ENCODE data around the gene SOAT2.
A peak's percentile ranks its signal among the peaks of the same experiment; 100 is the strongest.
"Not testable (repeated sequence)": the region's sequence is repeated elsewhere in the genome, so short reads cannot be mapped to it uniquely, and the experiment has no call there.

Gene SOAT2

DNA sequence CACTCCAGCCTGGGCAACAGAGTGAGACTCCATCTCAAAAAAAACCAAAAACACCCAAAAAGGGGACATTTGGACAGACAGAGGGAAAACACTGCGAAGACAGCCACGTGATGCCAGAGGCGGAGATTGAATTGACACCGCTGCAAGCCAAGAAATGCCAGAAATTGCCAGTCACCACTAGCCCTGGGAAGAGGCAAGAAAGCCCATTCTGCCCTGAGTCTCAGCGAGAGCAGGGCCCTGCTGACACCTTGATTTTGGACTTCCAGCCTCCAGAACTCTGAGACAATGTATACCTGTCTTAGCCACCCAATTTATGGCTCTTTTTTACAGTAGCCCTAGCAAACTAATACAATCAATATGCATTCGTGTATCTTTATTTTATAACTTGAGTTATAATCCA, 13.2 kb upstream of the SOAT2 start:
- no peak for DNase-seq

DNA sequence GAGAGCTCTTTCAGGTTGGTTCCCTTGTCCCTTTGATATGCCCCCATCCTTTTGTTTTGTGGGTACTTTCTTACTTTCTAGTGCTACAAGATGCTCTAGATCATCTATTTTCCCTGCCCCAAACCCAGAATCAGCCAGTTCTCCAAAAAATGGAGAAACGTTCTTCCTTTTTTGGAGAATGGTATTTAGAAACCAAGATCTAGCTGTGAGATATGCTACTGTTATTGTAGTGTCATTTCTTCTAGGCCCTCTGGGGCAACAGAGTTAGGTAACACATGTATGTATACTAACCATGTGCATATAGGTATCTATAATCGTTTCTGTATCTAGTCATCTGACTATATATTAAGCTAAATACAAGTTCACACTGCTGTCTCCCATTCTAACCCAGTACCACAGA, 12.7 kb upstream of the SOAT2 start:
- DNase-seq = peak; percentile 28

DNA sequence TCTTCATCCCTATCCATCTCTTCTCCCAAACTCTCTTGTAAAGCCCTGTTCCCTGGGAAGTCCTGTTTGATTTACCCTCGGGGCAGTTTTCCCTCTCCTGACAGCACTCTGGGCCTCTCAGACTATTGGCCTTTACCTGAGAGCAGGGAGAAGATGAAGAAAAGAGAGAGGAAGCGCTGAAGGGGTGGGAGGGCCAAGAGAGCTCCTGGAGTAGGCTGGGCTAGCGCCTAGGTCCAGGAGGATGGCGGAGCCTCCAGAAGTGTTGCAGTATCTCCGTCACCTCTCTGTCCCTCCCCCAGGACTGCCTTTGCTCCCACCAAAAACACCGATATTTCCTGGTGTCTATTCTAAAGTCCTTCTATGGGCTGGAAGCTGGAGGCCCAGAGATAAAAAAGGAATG, 11.5 kb upstream of the SOAT2 start:
- no peak for DNase-seq

DNA sequence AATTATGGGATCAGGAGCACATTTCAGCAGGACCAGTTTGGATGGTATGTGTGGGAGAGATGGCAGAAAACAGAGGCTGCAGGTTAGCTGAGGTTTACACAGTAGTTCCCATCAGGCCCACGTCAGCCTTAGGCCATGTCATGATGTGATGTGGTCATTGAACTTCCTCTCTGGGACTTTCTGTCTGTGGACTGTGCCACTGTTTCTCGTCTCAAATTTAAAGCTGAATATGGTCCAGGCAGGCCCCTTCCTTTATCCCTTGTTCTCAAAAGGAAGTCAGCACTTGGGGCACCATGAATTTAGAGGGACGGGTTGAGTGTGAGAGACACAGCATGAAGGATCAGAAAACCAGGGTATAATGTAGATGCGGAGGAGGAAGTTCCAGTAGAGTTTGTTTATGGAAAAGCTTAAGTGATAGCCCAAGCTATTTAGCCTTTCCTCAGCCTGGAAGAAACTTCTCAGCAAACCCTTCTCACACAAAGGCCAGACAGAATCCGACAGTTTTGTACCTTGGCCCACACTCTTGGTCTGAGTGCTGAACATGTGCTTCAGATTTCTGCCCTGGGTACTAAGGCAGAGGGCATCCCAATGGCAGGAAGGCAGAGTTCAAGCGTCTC, 9.4 kb upstream of the SOAT2 start:
- peak; percentile 40 for DNase-seq

DNA sequence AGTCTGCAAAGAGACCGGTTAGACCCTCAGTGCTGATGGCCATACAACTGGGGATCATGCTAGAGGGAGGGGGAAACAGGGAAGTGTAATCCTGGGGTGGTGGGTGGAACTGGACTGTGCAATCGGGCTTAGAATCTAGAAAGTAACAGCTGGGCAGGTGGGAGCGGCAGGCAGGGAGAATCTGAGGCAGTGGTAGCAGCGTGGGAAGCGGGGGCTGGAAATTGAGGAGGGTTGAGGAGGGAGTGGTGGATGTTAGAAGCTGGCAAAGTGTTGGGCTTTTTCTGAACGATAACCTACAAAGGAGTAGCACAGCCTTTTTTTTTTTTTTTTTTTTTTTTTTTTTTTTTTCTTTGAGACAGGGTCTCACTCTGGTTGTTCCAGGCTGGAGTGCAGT, 8.9 kb upstream of the SOAT2 start:
- DNase-seq = no peak

DNA sequence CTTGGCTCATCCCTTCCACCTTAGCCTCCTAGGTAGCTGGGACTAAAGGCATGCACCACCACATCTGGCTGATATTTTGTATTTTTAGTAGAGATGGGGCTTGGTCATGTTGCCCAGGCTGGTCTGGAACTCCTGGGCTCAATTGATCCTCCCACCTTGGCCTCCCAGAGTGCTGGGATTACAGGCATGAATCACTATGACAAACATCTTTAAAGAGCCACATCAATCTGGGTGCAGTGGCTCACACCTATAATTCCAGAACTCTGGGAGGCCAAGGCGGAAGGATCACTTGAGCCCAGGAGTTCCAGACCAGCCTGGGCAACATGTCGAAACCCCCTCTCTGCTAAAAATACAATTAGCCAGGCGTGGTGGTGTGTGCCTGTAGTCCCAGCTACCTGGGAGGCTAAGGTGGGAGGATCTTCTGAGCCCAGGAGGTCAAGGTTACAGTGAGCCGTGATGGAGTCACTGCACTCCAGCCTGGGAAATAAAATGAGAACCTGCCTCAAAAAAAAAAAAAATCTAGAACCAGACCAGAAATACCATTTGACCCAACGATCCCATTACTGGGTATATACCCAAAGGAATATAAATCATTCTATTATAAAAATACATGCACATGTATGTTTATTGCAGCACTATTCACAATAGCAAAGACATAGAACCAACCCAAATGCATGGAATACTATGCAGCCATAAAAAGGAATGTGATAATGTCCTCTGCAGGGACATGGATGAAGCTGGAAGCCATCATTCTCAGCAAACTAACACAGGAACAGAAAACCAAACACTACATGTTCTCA, 8.3 kb upstream of the SOAT2 start:
- not testable (repeated sequence) for DNase-seq

DNA sequence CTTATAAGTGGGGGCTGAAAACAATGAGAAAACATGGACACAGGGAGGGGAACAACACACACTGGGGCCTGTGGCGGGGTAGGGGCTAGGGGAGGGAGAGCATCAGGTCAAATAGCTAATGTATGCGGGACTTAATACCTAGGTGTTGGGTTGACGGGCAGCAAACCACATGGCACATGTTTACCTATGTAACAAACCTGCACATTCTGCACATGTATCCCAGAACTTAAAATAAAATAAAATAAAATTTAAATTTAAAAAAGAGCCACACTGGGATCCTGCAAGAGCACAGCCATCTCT, 7.7 kb upstream of the SOAT2 start:
- DNase-seq = not testable (repeated sequence)

DNA sequence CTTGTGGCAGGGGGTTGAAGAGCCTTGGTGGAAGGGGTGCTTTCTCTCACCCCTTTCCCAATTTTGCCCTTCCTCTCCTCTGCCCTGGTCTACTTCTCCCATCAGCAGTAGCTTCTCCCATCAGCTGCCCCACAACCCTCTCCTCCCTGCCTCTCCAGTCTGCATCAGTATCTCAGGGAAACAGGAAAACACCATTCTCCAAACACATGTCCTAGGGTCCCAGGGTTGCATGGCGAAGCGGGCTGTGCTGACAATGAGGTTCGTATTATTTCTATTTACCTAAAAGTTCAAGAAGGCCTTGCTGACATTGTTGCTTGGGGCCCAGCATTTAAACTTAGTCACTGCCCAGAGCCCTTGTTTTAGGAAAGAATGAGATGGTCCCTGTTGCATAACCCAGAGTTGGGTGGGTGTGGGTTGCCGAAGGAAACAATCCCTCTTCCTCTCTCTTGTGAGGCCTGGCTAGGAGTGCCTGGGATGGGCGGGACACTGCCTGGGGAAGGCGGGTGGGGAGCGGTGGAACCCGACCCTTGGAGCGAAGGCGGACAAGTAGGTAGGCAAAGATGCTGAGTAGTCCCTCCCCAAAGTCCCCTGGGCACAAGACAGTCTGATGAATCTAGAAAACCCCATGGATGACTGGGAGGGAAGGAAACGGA, 7.1 kb upstream of the SOAT2 start:
- no peak for DNase-seq

DNA sequence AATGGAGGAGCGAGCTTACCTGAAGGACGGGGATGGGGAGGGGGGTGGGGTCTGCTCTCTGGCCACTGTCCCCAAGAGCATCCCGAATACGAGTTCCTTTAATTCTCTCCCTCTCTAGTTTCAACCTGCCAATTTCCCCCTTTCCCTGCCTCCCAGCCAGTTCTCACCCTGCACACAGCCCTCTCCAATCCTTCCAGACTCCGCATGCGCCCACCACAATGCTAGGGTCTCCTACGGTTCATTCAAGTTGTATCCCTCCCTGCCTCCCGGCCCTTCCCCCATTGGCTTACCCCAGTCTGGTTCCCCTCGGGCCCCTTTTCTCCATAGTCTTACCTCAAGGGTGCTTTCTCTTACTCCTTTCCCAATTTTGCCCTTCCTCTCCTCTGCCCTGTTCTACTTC, 6.5 kb upstream of the SOAT2 start:
- no peak for DNase-seq

DNA sequence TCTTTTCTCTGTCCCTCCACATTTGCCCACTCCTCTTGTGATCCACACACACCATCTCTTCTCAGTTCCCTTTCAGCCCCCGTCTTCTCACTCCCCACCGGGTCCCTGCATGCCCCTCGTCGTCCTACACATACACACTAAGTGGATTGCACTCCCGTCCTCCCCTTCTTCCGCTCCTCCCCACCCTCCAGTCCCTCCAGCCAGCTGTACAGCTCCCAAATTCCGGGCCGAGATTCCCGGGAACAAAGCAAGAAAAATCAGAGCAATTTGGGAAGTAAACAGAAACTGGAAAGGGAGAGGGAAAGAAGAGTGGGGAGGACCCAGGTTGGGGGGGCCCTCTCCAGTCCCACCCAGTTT, 6.1 kb upstream of the SOAT2 start:
- no peak for DNase-seq

DNA sequence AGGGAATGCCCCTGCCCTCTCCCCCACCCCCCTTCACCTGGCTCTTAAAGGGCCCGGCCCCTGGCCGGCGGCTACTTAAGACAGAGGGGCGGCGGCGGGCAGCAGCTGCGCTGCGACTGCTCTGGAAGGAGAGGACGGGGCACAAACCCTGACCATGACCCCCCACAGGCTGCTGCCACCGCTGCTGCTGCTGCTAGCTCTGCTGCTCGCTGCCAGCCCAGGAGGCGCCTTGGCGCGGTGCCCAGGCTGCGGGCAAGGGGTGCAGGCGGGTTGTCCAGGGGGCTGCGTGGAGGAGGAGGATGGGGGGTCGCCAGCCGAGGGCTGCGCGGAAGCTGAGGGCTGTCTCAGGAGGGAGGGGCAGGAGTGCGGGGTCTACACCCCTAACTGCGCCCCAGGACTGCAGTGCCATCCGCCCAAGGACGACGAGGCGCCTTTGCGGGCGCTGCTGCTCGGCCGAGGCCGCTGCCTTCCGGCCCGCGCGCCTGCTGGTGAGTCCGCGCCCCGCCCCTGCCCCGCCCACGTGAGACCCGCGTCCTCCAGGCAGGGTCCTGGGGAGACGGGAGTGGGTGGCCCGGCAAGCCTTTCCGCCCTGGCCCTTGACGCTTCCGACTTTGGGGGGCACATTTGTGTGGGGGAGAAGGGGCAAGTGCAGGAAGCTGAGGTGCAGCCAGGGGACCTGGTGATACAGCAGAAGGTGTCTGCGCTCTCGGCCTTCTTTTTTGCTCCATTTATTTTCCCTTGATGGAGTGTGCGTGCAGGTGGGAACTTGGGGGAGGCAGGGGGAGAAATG, 5.5 kb upstream of the SOAT2 start, which contains the start of gene IGFBP6:
TSS of gene IGFBP6 (plus strand) at position 104 of the 790 bp plus-strand sequence. CDS start at position 155, 51 bp downstream.
- DNase-seq = peak; percentile 79

DNA sequence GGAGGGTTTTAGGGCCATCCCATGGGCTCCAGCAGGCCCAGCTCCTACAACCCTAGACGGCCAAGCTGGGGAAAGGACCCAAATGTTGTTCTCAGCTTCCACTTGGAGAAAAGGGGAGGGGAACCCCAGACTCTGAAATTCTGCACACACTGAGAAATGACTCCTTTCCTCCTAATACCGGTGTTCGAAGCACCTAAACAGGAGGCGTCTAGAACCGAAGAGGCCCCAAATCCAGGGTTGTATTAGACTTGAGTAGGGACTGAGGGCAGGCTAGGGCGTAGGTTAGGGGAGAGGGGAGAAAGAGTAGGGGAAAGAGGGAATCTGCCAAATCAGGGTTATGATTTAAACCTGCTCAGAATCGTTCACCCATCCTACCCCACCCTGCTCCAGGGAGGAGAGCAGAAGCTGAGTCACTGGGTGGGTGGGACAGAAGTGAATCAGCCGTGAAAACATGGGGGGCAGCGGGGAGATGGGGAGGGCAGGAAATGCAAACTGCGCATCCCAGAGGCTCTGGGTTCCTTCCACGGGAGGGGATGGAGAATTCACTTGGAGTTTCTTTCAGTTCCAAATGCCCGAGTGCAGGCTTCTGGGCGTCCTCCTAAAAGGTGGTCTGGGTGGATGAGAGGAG, 4.8 kb upstream of the SOAT2 start:
- no peak for DNase-seq

DNA sequence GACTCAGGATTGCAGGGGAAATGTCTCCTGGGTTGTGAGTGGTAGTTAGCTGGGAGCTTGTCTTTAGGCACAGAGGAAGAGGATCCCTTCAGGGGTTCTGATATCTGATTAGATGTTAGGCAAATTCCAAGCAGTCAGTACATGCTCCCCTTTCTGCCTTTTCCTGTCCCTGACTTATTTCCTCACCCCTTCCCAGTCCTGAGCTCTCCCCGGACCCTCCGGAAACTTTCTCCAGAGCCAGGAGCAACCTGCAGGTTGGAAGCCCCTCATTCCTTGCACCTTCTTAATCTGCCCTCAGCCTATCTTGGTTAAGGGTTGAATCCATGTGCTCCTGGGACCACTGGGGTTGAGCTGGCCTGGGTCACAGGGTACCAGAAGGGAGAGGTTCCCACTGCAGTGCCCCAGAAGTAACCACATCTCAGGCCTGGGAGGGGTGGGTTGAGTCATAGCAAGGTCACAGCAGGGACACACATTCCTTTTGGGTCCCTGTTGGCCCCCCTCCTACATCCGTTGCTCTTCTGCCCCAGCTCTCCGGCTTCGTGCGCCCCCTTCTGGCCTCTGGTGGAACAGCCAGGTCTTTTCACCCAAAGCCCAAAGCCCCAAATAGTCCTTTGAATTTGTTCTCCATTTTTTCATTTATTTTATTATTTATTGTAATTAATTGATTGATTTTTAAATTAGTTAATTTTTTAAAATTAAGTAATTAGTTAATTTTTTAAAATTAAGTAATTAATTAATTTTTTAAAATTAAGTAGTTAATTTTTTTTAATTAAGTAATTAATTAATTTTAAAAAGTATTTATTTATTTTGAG, 4.0 kb upstream of the SOAT2 start:
- DNase-seq = peak; percentile 90

DNA sequence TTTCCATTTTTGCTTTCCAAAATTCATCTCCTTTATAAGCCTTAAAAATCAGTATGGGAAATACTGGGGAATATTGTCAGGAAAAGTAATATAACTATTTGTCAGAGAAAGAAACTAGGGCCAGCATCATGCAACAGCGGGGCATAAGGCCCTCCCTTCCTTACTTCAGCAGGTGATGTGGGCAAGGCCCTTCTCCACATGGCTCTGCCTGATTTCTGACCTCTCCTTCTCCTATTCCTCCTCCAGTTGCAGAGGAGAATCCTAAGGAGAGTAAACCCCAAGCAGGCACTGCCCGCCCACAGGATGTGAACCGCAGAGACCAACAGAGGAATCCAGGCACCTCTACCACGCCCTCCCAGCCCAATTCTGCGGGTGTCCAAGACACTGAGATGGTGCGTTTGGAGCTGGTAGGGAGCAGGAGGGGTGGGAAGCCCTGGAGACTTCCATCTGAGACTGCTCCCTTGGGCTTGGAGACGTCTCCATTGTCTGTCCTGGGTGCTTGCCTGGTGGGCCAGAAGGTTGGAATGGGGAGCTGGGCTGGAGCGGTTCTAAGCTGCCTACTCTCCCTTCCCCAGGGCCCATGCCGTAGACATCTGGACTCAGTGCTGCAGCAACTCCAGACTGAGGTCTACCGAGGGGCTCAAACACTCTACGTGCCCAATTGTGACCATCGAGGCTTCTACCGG, 2.7 kb upstream of the SOAT2 start:
- DNase-seq = no peak

DNA sequence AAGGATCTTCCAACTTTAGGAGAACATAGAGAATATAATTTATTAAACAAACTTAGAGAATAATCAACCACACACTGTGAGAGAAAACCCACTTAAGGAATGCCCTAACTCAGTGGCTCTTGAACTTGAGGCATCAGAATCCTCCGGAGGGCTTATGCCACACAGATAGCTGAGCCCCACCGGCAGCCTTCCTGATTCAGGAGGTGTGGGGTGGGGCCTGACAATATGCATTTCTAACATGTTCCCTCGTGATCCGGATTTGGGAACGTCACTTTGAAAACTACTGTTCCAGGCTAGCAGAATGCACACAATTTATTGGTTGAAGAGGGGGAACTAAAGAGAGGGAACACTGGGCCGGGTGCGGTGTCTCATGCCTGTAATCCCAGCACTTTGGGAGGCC, 2.0 kb upstream of the SOAT2 start:
- no peak for DNase-seq

DNA sequence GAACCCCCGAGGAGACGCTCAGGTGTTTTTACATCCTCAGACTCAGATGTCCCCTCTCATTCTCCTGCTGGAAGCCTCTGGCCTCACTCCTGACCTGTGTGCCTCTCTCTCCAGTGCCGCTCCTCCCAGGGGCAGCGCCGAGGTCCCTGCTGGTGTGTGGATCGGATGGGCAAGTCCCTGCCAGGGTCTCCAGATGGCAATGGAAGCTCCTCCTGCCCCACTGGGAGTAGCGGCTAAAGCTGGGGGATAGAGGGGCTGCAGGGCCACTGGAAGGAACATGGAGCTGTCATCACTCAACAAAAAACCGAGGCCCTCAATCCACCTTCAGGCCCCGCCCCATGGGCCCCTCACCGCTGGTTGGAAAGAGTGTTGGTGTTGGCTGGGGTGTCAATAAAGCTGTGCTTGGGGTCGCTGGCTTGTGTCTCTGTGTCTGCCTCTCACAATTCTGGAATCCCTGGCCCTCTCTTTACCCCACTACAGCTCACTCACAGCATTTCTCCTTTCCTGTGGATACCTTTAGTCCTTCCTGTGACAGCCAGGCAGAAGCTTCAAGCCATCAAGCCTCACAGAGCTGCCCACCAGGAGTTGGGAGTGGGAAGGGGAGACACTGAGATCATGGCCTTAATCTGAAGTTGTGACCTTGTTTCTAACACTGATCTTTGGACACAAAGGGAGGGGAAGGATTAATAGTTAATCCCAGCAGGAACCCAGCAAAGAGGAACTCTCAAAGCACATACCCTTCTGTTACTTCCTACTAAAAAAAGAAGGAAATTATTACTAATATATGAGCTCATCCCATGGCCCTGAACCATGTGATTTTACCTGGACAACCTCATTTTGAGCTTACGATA, 1.1 kb upstream of the SOAT2 start:
- DNase-seq = no peak

DNA sequence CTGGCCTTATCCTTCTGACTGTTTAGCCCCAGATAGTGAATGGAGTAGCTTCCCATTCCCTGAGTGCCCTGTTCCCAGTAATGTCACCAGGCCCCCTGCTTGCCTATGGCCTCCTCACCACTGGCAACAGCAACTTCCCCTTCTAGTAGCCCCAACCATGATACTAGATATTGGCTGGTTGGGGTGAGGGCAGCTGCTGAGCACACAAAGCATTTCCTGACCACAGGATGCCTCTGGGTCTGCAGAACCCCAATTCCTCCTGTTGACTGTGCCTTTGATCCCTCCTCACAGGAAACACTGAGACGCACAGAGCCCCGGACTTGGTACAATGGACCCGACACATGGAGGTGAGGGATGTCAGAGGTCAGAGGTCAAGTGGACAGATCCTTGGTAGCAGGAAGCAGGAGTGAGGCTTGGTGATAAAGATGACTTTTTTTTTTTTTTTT, 597 bp downstream of the SOAT2 start:
- peak; percentile 85 for DNase-seq

DNA sequence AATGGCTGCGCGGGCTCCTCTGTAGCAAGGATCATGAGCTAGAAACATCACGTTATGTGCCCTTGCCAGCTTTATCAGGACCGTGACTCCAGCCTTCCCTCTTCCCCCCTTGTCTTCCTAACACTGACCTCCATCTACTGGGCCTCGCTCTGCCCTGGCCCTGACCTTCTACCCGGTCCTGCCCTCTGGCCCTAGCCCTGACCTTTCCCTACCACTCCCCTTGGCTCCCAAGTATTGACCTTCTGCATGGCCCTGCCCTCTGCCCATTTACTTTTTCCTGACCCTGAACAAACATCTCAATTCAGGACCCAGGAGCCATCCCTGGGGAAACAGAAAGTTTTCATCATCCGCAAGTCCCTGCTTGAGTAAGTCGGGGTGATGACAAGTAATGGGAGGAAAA, 2.0 kb downstream of the SOAT2 start:
- DNase-seq = no peak

DNA sequence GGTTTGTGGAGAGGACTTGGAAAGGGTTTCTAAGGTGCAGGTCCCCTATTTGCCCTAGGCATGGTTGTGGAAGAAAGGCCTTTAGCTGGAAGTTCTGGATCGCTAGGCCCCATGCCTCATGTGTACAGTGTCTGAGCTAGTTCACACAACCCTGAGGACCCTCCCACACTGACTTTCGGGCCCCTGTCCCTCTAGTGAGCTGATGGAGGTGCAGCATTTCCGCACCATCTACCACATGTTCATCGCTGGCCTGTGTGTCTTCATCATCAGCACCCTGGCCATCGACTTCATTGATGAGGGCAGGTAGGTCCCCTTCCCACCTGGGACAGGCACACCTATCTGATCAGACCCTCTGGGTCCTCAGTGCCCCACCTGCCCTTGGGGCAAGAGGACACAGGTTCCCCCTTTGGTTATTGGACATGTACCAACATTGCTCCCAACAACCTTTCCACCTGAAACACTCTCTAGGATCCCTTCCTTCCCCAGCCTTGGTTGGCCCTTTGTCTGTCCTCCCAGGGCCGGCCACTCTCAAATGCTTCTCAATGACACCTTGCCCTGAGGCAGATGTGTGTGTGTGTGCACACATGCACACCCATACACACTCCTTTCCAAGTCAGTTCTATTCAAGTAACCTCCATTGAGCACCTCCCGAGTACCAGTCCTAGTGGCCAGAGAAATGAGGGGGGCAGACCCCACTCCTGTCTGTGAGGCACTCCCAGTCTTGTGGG, 2.6 kb downstream of the SOAT2 start:
- no peak for DNase-seq

DNA sequence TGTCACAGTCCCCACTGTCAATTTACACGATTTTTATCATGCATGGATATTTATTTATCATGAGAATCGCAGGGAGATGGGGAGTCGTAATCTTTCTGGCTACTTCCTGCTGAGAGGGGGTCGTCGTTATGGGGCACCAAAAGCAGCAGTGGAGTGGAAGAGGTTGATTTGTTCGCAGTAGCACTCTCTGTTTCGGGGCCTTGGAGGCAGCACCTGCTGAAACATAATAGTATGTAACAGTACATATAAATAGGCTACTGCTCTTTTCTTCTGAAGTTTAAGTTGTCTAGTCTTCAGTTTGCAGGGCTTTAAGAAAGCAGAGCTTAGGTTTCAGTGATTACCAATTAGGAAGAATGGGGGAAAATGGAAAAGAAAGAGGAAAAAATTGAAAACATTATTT, 3.8 kb downstream of the SOAT2 start:
- DNase-seq = no peak

Data from hematopoietic multipotent progenitor cell treated with erythropoietin and hydrocortisone succinate and interleukin-3 and kit ligand, for 4 days (in vitro differentiated cells).